Ascending aorta (tissue), 2 donors: ENCODE results near the gene PLN. TPM values are rescaled to one million over a fixed set of nuclear protein-coding genes. Genes with fewer than 3 reads are reported as not detected.
A peak's percentile ranks its signal among the peaks of the same experiment; 100 is the strongest.

Experiments
- DNase-seq, 2 donors: peaks; one replicate each; pipeline ENCODE4 v3.0.0-alpha.2; 2019; ENCODE audit warnings: low spot score in 2 of 2
- H3K27ac ChIP-seq, 2 donors: fragments of 200-600 bp; sonication (generic); one replicate each; pipeline ENCODE4 v1.5.1; 2016 to 2017; ENCODE audit warnings: mild to moderate bottlenecking in 1 of 2
- H3K27me3 ChIP-seq: fragments of 200-600 bp; sonication (generic); one replicate; pipeline ENCODE4 v1.5.1; 2017
- H3K36me3 ChIP-seq, 2 donors: fragments of 200-600 bp; sonication (generic); one replicate each; pipeline ENCODE4 v1.5.1; 2016
- H3K4me1 ChIP-seq, 2 donors: fragments of 200-600 bp; sonication (generic); one replicate each; pipeline ENCODE4 v1.5.1; 2016 to 2017; ENCODE audit warnings: mild to moderate bottlenecking in 1 of 2
- H3K4me3 ChIP-seq, 2 donors: fragments of 200-600 bp; sonication (generic); one replicate each; pipeline ENCODE4 v1.5.1; 2016 to 2017; ENCODE audit warnings: mild to moderate bottlenecking in 1 of 2
- H3K9me3 ChIP-seq, 2 donors: fragments of 200-600 bp; sonication (generic); one replicate each; pipeline ENCODE4 v1.5.1; 2016
- CTCF ChIP-seq, 3 experiments: fragments of 200-600 bp in 2 of 3; fragments of 450-650 bp in 1 of 3; sonication (generic) in 2 of 3; IDR thresholded peaks; one replicate each; pipeline ENCODE4 v1.5.1; 2016 to 2019; ENCODE audit warnings: antibody characterized with exemption in 3 of 3, mild to moderate bottlenecking in 1 of 3, moderate library complexity in 1 of 3
- intact Hi-C: fragments of 100-400 bp; cut with DNase I; formaldehyde crosslinking; loops from one replicate; pipeline ENCODE4 v1.15.1; 2023
- total RNA-seq: library from RNA; depleted of rRNA; stranded (reverse); fragments of >200 nt; gene quantifications from one replicate; pipeline ENCODE4 v1.1.0, GENCODE V29; 2016

PLN gene
- total RNA-seq, 1 donor from 2014 or later = 129 TPM

- DNase-seq = no peak
- intact Hi-C loops = no loop called here
- Histone ChIP-seq H3K9me3 (no peaks in the 10 kb centered on the region), H3K4me1 (peaks cover 3 to 28% of the 10 kb centered on the region in 2 donors), H3K4me3 (no peak overlapping the region), H3K27ac (peak overlapping the region in 1 of 2 donors; percentile 17), H3K36me3 (no peaks in the 10 kb centered on the region), H3K27me3 (no peaks in the 10 kb centered on the region)
- TF ChIP-seq CTCF (IDR thresholded peaks at IDR 0.05) = no peak
Observed at GRCh38 chr6:118536478-118536877, 11.6 kb upstream of the PLN start.

- no peak for TF ChIP-seq CTCF (IDR thresholded peaks at IDR 0.05)
- Histone ChIP-seq H3K36me3 (no peaks in the 10 kb centered on the region), H3K9me3 (no peaks in the 10 kb centered on the region), H3K4me1 (peaks cover 3 to 39% of the 10 kb centered on the region in 2 donors), H3K4me3 (no peak overlapping the region), H3K27me3 (no peaks in the 10 kb centered on the region), H3K27ac (peak overlapping the region; percentile 31 to 41)
- intact Hi-C loops = no loop called here
- no peak for DNase-seq
Observed at GRCh38 chr6:118537574-118537973, 10.5 kb upstream of the PLN start.

GRCh38 chr6:118542184-118542952 lies 5.7 kb upstream of the PLN start:
- H3K27me3 ChIP-seq = no peaks in the 10 kb centered on the region
- peaks cover 3 to 50% of the 10 kb centered on the region in 2 donors for H3K4me1 ChIP-seq
- DNase-seq = no peak
- H3K36me3 ChIP-seq = no peaks in the 10 kb centered on the region
- intact Hi-C loops = loop anchor here (2.0 to 10.0 kb wide), 2 partner anchors 218 to 352 kb away; partner anchors contain the start of gene ASF1A
- peak overlapping the region; percentile 63 to 89 for H3K27ac ChIP-seq
- H3K9me3 ChIP-seq = no peaks in the 10 kb centered on the region
- no peak overlapping the region for H3K4me3 ChIP-seq
- no peak for TF ChIP-seq CTCF (IDR thresholded peaks at IDR 0.05)

- no peaks in the 10 kb centered on the region for H3K9me3 ChIP-seq
- peak overlapping the region in 1 of 2 donors; percentile 31 for H3K4me3 ChIP-seq
- no peak for DNase-seq
- no peak for TF ChIP-seq CTCF (IDR thresholded peaks at IDR 0.05)
- no peaks in the 10 kb centered on the region for H3K36me3 ChIP-seq
- intact Hi-C loops = loop anchor here (10.0 kb wide), 1 partner anchor 351 kb away; the partner anchor contains the start of gene ASF1A
- H3K27me3 ChIP-seq = no peaks in the 10 kb centered on the region
- H3K27ac ChIP-seq = peak overlapping the region; percentile 25 to 89
- H3K4me1 ChIP-seq = peaks cover 3 to 44% of the 10 kb centered on the region in 2 donors
Observed at GRCh38 chr6:118544105-118544504, 4.0 kb upstream of the PLN start.

- intact Hi-C loops = loop anchor here (5.0 to 10.0 kb wide), 2 partner anchors 348 to 1064 kb away; partner anchors contain the start of genes ASF1A and DCBLD1
- no peaks in the 10 kb centered on the region for H3K9me3 ChIP-seq
- H3K27me3 ChIP-seq = no peaks in the 10 kb centered on the region
- peak overlapping the region; percentile 11 to 69 for H3K4me3 ChIP-seq
- TF ChIP-seq CTCF (IDR thresholded peaks at IDR 0.05) = no peak
- no peak for DNase-seq
- H3K4me1 ChIP-seq = peaks cover 0 to 31% of the 10 kb centered on the region in 2 donors
- no peaks in the 10 kb centered on the region for H3K36me3 ChIP-seq
- H3K27ac ChIP-seq = peak overlapping the region; percentile 83 to 89
Observed at GRCh38 chr6:118546164-118546879, 1.8 kb upstream of the PLN start.
